ENCODE data around the gene MAPKBP1. TPM values are rescaled to one million over a fixed set of nuclear protein-coding genes. Genes with fewer than 3 reads are reported as not detected.

MAPKBP1 gene
- polyA plus RNA-seq, 1 donor from 2014 or later = 30.3 TPM

DNA sequence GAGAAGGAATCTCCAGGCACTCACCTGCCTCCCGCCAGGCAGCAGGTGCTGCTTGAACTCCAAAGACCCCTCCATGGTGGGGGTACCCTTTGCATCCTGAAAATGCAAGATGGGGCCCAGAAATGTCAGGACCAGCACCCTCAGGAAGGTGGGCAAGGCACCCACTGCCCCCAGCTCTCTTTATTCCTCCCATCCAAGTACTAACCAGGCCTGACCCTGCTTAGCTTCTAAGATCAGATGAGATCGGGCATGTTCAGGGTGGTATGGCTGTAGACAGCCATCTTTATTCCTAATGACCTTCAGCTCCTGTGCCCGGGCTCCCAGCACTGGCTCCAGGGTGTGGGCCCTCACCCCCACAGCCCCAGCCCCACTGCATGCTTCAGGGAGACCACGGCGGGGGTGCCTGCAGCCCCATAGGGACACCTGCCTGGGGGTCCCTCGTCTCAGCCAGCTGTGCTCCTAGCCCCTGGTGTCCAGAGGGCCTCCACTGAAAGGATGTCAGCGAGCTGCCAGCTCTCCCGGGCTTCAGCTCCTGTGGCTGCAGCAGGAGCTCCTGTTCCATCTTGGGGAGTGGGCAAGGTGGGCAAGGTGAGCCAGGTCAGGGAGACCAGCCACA, 77.6 kb downstream of the MAPKBP1 start:
- TF ChIP-seq MXI1 (conservative IDR thresholded peaks at IDR 0.05; ENCODE audit: poor library complexity, severe bottlenecking) (no peak), TAF1 (IDR thresholded peaks at IDR 0.05; ENCODE audit: low read depth) (no peak), EP300 (conservative IDR thresholded peaks at IDR 0.05; ENCODE audit: poor library complexity, severe bottlenecking) (no peak), EZH2 (IDR thresholded peaks at IDR 0.05; ENCODE audit: borderline replicate concordance, insufficient read depth, low read length, poor library complexity, severe bottlenecking) (no peak), RAD21 (conservative IDR thresholded peaks at IDR 0.05) (no peak), SMC3 (conservative IDR thresholded peaks at IDR 0.05; ENCODE audit: poor library complexity) (no peak), POLR2AphosphoS5 (IDR thresholded peaks at IDR 0.05) (no peak)
- TF ChIP-seq, protein P1, sequence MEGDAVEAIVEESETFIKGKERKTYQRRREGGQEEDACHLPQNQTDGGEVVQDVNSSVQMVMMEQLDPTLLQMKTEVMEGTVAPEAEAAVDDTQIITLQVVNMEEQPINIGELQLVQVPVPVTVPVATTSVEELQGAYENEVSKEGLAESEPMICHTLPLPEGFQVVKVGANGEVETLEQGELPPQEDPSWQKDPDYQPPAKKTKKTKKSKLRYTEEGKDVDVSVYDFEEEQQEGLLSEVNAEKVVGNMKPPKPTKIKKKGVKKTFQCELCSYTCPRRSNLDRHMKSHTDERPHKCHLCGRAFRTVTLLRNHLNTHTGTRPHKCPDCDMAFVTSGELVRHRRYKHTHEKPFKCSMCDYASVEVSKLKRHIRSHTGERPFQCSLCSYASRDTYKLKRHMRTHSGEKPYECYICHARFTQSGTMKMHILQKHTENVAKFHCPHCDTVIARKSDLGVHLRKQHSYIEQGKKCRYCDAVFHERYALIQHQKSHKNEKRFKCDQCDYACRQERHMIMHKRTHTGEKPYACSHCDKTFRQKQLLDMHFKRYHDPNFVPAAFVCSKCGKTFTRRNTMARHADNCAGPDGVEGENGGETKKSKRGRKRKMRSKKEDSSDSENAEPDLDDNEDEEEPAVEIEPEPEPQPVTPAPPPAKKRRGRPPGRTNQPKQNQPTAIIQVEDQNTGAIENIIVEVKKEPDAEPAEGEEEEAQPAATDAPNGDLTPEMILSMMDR (IDR thresholded peaks at IDR 0.05; ENCODE audit: poor library complexity, severe bottlenecking) = no peak
- TF ChIP-seq, protein P2, sequence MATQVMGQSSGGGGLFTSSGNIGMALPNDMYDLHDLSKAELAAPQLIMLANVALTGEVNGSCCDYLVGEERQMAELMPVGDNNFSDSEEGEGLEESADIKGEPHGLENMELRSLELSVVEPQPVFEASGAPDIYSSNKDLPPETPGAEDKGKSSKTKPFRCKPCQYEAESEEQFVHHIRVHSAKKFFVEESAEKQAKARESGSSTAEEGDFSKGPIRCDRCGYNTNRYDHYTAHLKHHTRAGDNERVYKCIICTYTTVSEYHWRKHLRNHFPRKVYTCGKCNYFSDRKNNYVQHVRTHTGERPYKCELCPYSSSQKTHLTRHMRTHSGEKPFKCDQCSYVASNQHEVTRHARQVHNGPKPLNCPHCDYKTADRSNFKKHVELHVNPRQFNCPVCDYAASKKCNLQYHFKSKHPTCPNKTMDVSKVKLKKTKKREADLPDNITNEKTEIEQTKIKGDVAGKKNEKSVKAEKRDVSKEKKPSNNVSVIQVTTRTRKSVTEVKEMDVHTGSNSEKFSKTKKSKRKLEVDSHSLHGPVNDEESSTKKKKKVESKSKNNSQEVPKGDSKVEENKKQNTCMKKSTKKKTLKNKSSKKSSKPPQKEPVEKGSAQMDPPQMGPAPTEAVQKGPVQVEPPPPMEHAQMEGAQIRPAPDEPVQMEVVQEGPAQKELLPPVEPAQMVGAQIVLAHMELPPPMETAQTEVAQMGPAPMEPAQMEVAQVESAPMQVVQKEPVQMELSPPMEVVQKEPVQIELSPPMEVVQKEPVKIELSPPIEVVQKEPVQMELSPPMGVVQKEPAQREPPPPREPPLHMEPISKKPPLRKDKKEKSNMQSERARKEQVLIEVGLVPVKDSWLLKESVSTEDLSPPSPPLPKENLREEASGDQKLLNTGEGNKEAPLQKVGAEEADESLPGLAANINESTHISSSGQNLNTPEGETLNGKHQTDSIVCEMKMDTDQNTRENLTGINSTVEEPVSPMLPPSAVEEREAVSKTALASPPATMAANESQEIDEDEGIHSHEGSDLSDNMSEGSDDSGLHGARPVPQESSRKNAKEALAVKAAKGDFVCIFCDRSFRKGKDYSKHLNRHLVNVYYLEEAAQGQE (IDR thresholded peaks at IDR 0.05; ENCODE audit: borderline replicate concordance) = no peak
- Histone ChIP-seq H3K4me2 (ENCODE audit: low read length) (no peak overlapping the region), H4K20me1 (ENCODE audit: insufficient read depth) (no peaks in the 10 kb centered on the region), H2AFZ (ENCODE audit: low read depth, low read length) (no peak overlapping the region), H3K4me3 (ENCODE audit: low read length) (no peak overlapping the region), H3K9me2 (ENCODE audit: insufficient read depth, low read length) (no peaks in the 10 kb centered on the region), H3K27ac (ENCODE audit: low read length) (no peak overlapping the region), H3K36me3 (ENCODE audit: insufficient read depth, low read length) (no peaks in the 10 kb centered on the region), H3K27me3 (ENCODE audit: insufficient read depth, low read depth, low read length) (no peaks in the 10 kb centered on the region), H3K79me2 (replicated peaks; ENCODE audit: insufficient read depth, low read length) (no peaks in the 10 kb centered on the region), H3K9me3 (ENCODE audit: low read length) (no peaks in the 10 kb centered on the region), H3K9ac (ENCODE audit: low read length) (no peak overlapping the region), H3F3A (ENCODE audit: insufficient read depth, low read length, poor library complexity, severe bottlenecking) (no peaks in the 10 kb centered on the region)

DNA sequence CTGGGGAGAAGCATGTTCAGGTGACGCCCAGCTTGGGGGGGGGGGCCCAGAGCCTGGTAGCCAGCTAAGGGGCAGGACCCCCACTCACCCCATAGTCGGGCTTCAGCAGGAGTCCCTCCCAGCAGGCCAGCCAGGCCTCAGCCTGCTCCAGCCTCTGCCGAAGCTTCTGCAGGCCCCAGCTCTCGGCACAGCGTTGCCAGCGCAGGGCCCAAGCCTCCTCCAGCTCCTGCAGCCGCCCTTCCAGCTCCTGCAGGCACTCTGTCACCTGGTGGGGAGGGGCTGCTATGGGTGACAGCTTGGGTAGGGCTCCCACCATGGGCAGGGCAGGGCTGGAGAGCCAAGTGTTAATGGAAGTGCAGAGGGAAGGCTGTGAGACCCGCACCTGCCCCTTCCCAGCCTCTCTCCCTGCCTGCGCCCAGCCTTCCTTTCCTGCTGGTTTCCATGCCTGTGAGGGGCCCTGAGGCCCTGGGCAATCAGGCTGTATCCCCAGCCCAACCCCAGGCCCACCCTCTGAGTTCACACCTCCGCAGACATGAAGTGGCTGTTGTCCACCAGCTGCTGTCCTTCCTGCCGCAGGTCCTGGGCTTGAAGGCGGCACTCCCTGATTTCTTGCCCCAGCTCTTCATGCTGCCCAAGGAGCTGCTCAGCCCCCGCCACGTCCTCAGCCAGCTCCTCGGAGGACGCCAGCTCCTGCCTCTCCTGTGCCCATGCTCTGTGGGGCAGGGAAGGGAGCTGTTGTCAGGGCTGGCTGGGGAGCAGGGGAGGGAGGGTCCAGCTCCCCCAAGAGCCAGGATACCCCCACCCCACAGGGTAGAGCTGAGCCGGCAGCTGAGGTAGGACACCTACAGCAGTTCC, 78.7 kb downstream of the MAPKBP1 start:
- Histone ChIP-seq H3K79me2 (replicated peaks; ENCODE audit: insufficient read depth, low read length) (no peaks in the 10 kb centered on the region), H3K4me3 (ENCODE audit: low read length) (no peak overlapping the region), H3K9me3 (ENCODE audit: low read length) (no peaks in the 10 kb centered on the region), H3K27me3 (ENCODE audit: insufficient read depth, low read depth, low read length) (no peaks in the 10 kb centered on the region), H3K4me2 (ENCODE audit: low read length) (no peak overlapping the region), H3K36me3 (ENCODE audit: insufficient read depth, low read length) (no peaks in the 10 kb centered on the region), H3K9ac (ENCODE audit: low read length) (no peak overlapping the region), H2AFZ (ENCODE audit: low read depth, low read length) (no peak overlapping the region), H3F3A (ENCODE audit: insufficient read depth, low read length, poor library complexity, severe bottlenecking) (no peaks in the 10 kb centered on the region), H4K20me1 (ENCODE audit: insufficient read depth) (no peaks in the 10 kb centered on the region), H3K27ac (ENCODE audit: low read length) (no peak overlapping the region), H3K9me2 (ENCODE audit: insufficient read depth, low read length) (no peaks in the 10 kb centered on the region)
- TF ChIP-seq EZH2 (IDR thresholded peaks at IDR 0.05; ENCODE audit: borderline replicate concordance, insufficient read depth, low read length, poor library complexity, severe bottlenecking) = no peak
- TF ChIP-seq, protein P2 (IDR thresholded peaks at IDR 0.05; ENCODE audit: borderline replicate concordance) = no peak
- TF ChIP-seq POLR2AphosphoS5 (IDR thresholded peaks at IDR 0.05) = no peak
- TF ChIP-seq TAF1 (IDR thresholded peaks at IDR 0.05; ENCODE audit: low read depth) = no peak
- TF ChIP-seq, protein P1 (IDR thresholded peaks at IDR 0.05; ENCODE audit: poor library complexity, severe bottlenecking) = no peak
- TF ChIP-seq SMC3 (conservative IDR thresholded peaks at IDR 0.05; ENCODE audit: poor library complexity) = no peak
- no peak for TF ChIP-seq EP300 (conservative IDR thresholded peaks at IDR 0.05; ENCODE audit: poor library complexity, severe bottlenecking)
- TF ChIP-seq RAD21 (conservative IDR thresholded peaks at IDR 0.05) = no peak
- no peak for TF ChIP-seq MXI1 (conservative IDR thresholded peaks at IDR 0.05; ENCODE audit: poor library complexity, severe bottlenecking)

Data from neural cell (in vitro differentiated cells).